Activated T-cell treated with anti-CD3 and anti-CD28 coated beads for 24 hours (primary cell): ENCODE measurements around the gene CBL.
A peak's percentile ranks its signal among the peaks of the same experiment; 100 is the strongest.

Experiments used
- DNase-seq: peaks from one replicate; pipeline ENCODE4 v3.0.0-alpha.2; 2020; ENCODE audit warnings: low read depth

The CBL gene

DNA sequence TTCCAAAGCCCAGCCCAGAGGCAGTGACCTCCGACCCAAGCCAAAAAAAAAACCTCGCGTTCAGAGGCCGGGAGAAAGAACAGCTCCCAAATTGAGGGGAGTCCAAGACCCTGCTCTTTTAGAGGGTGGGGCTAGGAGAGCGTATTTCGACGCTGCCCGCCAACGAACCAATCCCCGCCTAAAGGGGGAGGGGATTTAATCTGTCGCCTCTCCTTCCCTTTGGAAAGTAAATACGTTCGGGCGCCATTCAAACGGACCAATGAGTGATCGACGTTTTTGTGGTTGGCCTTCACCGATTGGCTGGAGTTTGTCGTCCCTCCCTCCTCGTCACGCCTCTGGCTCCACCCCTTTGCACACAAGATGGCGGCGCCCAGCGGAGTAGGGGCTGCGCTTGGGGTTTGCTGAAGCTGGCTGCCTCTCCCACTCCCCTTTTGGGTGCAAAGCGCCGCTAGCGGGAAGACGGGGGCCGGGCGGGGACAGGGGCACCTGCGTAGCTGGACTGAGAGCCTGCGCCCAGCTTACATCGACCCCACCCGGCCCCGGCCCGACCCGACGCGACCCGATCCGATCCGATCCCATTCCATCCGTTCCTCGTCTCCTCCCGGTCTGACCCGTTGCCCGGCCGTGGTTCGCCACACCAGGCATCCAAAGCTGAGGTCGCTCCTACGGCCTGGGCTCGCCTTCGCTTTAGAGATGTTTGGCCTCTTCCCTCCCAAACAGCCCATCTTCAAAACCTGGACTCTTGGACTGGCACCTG lies 128.2 kb downstream of the CBL start, which contains the start of gene RNF26:
RNF26 (plus strand) TSS at position 354 of the 757 bp plus-strand sequence. CDS start 596 bp downstream, outside the sequence.
- peak; percentile 91 for DNase-seq

DNA sequence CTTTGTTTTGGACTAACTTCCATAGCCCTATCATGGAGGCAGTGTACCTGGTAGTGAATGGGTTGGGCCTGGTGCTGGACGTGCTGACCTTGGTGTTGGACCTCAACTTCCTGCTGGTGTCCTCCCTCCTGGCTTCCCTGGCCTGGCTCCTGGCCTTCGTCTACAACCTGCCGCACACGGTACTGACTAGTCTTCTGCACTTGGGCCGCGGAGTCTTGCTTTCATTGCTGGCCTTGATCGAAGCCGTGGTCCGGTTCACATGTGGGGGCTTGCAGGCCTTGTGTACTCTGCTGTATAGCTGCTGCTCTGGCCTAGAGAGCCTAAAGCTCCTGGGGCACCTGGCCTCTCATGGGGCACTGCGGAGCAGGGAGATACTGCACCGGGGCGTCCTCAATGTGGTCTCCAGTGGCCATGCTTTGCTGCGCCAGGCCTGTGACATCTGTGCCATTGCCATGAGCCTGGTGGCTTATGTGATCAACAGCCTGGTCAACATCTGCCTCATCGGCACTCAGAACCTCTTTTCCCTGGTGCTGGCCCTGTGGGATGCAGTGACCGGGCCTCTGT lies 129.0 kb downstream of the CBL start:
- no peak for DNase-seq

DNA sequence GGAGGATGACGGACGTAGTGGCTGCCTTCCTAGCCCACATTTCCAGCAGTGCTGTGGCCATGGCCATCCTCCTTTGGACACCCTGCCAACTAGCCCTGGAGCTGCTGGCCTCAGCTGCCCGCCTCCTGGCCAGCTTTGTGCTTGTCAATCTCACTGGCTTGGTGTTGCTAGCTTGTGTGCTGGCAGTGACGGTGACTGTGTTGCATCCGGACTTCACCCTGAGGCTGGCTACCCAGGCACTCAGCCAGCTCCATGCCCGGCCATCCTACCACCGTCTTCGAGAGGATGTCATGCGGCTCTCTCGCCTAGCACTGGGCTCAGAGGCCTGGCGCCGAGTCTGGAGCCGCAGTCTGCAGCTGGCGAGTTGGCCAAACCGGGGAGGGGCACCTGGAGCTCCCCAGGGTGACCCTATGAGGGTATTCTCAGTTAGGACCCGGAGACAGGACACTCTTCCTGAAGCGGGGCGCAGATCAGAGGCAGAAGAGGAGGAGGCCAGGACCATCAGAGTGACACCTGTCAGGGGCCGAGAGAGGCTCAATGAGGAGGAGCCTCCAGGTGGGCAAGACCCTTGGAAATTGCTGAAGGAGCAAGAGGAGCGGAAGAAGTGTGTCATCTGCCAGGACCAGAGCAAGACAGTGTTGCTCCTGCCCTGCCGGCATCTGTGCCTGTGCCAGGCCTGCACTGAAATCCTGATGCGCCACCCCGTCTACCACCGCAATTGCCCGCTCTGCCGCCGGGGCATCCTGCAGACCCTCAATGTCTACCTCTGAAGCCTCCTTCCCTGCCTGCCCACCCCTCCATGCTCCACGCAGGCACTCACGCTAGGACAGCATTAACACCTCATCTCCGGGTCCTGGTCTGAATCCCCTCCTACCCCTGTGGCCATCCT lies 129.8 kb downstream of the CBL start:
- no peak for DNase-seq

DNA sequence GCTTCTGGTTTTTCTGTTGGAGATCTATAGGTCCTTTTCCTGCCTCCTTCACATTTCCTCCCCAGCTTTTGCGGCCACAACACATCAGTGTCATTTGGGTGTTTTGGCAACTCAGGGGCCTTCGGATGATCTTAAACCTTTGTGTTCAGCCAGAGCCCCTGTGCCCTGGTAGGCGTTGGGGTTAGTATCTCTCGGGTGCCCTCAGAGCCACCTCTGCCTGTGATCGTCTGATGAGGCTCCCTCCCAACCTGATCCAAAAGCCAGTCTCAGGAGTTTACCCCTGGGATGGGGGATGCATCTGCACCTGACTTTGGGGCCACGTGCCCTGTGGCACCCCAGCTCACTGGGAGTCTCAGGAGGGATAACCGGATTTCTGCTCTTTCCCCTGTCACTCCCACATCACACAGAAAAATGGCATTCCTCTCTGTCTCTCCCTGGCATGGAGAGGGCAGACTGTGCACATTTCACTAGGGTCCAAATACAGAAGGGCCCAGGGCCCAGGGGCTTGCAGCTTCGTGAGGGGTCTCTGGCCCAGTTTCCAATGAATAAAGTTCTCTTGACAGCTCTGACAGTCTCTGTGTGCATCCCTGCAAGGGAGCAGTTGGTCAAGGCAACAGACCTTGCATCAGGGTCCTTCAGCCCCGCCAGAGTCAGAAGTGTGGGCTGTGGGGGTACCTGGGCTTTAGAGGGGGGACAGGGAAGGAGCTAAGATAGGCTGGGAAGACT lies 130.8 kb downstream of the CBL start:
- no peak for DNase-seq

DNA sequence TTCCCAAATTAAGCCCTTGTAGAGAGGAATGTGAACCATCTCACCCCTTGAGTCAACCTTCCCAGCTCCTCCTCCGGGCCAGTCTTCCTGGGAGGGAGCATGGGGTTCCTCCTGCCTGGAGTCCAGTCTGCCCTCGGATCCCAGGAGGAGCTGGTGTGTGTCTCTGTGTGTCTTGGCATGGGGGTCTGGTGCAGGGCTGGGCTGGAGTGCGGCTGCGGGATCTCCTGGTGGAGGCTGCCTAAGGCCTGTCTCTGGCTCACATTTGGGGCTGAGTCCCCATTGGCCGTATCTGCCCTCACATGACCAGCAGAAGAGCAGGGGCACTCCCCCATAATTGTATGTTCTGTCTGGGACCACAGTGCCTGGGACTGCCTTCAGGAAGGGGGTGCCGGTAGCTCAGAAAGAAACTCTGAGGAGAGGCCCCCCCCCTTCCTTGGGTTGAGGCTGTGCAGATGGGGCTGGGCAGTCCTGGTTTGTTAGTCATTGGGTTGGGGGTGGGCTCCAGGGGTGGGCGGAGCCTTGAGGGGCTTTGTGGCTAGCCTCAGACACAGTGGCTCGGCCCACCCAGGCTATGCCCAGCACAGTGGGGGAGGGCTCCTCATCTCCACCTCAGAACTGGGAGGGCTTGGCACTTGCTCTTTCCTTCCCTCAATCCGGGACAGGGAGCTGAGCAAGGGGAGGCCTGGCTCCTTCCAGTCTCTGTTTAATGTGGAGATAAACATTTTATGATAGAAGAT lies 131.6 kb downstream of the CBL start:
- no peak for DNase-seq

DNA sequence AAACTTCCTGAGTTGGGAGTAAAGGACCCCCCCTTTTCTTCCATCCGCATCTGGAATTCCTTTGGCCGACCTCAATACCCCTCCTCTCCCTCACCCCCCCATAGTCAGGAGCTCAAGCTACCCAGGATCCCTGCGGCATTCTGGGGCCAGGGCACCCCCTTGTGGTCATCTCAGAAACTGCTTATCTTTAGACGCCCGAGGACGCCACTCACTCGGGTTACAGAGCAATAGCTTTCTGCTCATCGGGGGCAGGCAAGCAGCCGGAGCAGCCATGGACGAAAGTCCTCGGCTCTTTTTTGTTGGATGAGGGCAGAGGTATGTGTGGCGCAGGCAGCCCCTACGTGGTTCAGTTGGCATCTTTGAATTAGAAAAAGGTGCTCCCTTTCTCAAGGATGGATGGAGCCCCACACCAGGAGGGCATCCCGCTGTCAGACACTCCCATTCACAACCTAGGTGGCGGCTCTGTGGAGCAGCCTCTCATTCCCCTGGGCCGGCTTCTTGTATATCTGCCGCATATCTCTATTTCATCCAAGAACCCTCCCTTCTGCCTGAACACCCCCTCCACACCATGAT lies 132.3 kb downstream of the CBL start:
- DNase-seq: peak; percentile 58

DNA sequence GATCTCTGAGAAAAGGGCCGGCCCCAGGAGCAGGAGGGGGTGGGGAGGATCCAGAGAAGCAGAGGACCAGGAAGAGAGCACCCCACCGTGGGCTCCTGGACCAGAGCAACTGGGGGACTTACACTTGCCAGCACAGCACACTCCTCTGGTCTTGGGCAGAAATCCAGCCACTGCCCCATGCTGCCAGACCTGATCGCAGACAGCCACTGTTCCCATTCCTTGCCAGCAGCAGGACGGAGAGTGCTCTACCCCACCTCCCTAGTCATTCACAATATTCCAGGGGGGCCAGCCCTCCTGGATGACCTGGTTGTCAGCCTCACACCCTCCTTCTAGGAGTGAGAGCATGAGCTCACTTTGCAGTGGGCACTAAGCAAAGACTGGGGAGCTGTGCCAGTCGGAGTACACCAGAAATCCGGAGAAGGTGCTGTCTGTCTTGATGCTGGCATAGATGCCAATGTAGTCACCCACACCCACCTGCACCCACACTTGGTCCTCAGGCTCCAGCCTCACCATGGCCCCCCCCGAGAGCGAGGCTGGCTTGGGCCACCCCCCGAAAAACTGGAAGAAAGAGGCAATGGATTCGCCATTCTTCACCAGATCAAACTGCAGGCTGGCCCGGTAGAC lies 132.9 kb downstream of the CBL start:
- no peak for DNase-seq

DNA sequence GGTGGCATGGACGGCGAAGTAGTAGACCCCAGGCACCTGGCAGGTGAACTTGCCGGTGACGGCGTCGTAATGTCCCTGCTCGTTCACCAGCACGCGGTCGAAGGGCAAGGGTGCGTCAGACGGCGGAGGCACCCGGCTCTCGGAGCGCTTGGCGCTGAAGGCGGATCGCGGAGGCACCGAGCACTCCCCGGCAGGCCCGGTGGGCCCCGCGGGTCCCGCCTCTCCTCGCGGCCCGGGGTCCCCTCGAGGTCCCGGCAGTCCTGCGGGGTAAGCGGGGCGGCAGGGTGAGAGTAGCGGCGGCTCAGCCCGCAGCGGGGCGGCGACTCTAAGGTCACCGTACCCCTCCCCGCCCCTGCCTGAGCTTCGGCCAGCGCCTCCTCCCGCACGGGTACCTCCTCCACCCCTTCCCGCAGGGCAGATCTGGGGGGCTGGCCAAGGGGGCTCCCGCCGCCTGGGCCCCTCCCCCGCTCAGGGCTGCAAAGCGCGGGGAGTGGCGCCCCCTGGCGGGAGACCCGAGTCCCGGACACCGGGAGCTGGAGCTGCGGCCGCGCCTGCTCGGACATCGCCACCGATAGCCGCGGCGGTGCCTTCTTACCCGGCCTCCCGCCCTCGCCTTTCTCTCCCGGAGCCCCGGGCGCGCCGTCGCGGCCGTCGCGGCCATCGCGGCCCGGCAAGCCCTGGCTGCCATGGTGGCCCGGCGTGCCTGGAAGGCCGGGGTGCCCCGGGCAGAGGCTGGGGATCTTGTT lies 133.6 kb downstream of the CBL start:
- DNase-seq: no peak

DNA sequence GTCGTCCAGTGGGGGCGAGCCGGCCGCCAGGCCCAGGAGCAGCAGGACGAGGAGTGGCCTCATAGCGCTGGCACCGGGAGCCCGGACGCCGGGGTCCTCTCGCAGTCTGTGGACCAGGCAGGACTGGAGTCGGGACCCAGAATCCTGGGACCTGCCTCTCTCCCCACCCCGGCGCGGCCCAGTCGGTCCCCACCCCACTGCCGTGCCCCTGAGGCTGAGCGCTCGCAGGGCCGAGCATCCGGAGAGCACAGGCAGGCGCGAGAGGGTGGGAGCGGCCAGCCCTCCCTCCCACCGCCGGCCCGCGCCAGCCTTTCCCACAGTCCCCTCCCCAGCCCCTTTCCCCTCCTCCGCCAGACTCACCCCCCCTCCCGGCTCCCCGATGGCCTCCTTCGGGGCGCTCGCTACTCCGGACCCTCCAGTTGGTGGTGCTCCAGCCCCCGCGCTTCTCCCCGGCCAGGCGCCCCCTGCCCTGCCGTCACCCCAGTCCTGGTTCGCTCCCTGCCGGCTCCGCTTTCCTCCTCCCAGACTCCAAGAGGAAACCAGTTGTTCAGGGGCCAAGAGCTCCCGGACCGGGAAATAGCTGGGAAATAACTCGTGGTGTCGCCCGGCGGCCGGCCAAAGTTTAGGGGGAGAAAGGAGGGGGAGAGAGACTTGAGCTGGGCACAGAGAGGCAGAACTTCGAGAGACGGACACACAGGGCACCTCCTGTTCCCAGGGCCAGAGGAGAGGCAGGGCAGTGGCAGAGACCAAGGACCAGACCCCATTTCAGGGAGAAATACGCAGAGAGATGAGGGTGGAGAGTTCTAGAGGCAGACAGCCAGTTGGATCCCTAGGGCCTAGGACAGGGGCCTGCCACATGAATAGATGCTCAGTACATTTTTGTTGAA lies 134.4 kb downstream of the CBL start, which contains the start of gene C1QTNF5:
C1QTNF5 (minus strand) TSS at position 549 of the 887 bp plus-strand sequence; CDS start at position 63, 486 bp downstream.
- no peak for DNase-seq

DNA sequence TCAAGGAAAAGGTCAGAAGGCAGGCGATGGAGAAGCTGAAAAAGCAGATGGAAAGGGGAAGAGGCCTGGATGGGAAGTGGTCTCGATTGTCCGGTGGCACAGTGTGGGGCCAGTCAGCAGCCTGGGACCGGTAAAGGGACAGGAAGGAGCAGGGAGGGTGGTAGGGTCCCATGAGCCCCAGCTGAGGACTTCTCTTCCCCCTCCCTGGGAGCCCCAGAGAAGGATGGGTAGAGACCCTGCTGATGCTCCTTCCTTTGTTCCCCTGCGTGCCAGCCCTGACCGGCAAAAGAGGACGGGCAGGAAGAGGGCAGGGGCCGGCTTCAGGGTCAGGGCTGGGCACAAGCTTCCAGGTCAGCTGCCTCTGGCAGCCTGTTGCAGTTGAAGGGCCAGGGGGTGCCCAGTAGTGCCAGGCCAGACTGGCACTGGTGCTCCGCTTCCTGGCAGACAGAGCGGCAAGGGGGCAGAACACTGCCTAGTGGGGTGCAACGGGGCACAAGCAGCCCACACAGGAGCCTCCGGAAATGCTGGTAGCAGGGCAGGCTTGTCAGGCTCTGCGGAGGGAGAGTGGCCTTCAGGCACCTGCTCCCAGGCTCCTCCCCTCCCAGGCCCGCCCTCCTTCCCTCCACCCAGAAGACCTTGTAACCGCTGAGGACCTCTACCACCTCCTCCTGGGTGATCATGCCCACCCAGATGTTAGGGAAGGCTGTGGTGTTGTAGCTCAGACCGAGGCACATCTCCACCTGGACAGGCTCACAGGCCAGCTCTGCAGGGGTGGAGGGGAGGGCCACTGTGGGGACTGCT lies 135.3 kb downstream of the CBL start:
- no peak for DNase-seq

DNA sequence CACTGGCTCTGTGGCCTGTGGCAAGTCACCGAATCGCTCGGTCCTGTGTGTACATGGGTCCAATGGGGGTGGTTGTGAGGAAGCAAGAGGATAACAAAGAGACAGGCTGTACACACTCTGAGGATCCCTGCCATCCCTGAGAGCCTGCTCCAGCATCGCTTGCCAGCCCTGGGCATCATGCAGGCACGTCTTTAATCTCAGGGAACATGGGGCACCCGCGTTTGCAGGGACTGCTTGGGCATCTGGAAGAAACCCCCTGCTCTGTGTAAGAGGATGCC lies 135.8 kb downstream of the CBL start:
- DNase-seq: no peak

DNA sequence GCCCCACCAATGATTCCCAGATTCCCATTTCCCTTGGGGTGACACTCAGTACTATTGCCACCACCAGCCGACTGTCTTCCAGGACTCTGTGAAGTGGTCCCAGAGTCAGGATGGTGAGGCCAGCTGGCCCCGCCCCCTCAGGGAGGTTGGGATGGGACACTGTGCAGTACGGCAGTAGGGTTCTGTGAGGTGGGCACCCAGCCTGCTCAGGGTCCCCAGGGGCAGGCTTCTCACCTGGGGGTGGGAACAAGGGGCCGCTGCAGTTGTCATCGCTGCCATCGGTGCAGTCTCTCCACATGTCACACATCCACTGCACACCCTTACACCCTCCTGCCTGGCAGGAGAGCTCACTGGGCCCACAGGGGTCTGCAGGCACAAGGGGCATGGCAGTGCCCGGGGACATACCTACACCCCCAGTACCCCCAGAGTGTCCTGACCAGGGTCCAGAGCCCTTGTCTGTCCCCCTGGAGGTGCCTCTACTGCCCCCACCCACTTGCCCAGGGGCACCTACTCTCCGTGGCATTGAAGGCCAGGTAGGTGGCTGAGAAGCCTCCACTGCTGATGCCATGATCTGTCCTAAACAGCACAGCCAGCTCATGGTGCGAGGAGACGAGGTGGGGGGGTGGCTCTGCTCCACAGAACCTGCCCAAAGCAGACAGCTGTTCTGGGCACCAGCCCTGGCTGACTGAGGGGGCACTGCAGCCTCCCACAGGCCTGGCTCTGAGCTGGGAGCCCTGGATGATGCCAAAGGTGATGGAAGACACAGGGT lies 136.4 kb downstream of the CBL start:
- no peak for DNase-seq

DNA sequence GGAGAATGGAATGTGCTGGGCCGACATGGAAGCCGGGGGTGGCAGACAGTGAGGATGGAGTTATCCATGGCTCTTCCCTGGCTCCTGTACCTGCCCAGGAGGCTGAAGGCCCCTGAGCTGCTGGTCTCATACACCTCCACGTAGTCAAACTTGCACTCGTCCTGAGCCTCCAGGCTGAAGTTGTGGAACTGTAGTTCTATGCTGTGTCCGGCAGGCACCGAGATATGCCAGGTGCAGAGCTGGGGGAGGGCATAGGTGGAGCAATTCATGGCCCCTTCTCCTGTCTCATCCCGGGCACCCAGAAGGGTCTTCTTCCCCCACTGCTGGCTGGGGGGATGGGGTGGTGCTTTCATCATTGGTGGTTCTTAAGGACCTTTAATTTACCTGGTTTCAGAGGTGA lies 137.6 kb downstream of the CBL start:
- no peak for DNase-seq

DNA sequence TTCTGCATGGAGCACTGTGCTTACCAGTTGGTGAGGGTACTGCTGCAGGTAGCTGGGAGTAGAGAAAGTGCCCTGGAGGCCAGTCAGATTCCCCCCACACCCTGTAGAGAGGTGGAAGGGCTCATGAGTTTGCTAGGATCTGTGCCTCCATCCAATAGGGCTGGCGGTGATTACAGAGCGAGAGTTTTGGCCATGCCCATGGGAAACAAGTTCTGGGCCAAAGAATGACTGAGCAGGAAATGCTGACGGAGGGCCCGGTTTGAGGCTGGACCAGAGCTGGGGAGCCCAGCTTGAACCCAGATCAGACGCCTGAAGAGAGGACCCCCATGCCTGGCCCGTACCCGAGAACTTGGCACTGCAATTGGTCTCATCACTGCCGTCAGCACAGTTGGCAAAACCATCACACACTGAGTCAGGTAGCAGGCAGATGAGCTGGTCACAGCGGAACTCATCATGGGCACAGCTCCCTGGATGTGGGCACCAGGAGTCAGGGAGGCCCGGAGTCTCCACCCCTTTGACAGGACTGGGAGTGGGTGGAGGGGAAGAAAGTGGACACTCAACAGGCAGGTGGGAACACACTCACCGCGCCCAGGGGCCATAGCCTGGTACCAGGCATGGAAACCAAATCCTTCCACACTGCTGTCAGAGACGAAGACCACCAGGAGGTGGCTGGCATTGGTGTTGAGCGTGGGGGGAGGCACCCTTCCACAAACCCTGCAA lies 138.3 kb downstream of the CBL start:
- no peak for DNase-seq

DNA sequence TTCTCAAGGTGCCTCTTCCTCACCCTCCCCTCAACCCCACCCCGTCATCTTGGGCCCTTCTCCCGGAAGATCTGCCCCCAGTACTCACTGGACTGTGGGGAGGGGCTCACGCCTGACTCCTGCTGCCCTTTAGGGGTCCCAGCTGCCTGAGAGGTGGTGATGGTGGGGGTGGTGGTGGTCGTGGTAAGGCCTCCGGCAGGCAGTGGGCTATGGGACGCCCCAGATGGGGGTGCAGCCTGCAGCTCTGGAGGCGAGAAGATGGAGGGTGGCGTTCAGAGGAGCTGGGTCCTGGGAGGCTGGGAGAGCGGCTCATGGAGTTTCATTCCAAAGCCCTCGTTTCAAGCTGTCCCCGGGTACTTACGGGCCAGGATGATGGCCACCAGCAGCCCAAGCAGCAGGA lies 139.5 kb downstream of the CBL start:
- no peak for DNase-seq

DNA sequence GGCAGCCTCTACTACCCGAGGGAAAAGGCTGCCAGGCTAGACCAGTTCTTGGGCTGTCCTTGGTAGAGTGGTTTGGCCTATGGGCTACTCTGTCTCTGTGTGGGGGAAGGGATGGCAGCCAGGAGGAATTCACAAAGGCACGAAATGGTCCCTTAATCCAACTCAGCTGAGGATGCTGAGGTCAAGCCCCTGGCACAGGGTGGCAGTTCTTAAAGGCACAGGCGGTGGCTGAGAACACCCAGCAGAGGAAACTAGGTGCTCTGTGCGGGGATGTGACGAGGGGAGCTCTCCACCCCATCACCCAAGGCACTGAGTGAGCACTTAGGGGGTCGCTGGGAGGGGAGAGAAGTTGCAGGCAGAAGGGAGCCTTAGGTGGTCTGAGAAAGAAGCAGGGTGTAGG lies 140.5 kb downstream of the CBL start, which contains the start of gene MFRP:
MFRP (minus strand) TSS at position 101 of the 400 bp plus-strand sequence. CDS start 192 bp downstream, outside the sequence.
- no peak for DNase-seq

DNA sequence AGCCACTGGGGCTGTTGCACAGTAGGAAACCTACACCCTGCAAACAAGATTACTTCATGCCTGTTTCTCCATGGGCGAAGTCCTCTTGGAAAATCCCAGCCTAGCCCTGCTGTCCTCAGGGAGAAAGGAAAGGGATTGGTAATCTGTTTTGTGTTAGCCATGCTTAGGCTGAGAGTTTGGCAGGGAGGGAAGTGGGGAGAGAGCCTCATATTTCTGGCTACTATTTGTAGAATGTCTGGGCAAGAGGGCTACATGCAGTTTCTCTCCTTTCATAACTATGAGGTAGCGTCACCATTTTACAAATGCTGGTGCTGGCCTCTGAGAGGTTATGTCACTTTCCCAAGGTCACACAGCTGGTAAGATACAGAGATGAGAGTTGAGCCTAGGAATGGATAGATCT lies 141.1 kb downstream of the CBL start:
- no peak for DNase-seq
